COR-L47 (cell line): ENCODE results near the gene MBOAT1.

Source experiments
- DNase-seq: peaks from one replicate; lab custom pipeline; 2025; lab: John Stamatoyannopoulos, UW

MBOAT1 gene

DNA sequence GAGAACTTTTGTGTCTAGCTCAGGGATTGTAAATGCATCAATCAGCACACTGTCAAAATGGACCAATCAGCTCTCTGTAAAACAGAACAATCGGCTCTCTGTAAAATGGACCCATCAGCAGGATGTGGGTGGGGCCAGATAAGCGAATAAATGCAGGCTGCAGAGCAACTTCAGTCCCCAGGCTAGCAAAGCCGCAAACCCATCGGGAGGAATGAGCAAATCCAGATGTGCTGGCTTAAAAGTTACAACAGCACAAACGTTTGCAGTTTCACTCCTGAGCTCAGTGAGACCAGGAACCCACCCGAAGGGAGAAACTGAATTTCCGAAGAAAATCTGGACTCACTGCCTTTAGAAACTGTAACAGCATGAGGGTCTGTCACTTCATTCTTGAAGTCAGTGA lies 21.9 kb upstream of the MBOAT1 start:
- DNase-seq: no peak

DNA sequence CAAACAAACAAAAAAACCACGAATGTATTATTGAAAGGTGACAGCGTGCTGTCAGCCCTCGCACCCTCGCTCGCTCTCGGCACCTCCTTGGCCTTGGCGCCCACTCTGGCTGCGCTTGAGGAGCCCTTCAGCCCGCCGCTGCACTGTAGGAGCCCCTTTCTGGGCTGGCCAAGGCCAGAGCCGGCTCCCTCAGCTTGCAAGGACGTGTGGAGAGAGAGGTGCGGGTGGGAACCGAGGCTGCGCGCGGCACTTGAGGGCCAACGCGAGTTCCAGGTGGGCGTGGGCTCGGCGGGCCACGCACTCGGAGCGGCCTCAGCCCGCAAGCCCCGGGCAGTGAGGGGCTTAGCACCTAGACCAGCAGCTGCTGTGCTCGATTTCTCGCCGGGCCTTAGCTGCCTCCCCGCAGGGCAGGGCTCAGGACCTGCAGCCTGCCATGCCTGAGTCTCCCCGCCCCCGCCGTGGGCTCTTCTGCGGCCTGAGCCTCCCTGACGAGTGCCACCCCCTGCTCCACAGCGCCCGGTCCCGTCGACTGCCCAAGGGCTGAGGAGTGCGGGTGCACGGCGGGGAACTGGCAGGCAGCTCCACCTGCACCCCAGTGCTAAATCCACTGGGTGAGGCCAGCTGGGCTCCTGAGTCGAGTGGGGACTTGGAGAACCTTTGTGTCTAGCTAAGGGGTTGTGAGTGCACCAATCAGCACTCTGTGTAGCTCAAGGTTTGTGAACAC lies 20.9 kb upstream of the MBOAT1 start:
- DNase-seq: no peak

DNA sequence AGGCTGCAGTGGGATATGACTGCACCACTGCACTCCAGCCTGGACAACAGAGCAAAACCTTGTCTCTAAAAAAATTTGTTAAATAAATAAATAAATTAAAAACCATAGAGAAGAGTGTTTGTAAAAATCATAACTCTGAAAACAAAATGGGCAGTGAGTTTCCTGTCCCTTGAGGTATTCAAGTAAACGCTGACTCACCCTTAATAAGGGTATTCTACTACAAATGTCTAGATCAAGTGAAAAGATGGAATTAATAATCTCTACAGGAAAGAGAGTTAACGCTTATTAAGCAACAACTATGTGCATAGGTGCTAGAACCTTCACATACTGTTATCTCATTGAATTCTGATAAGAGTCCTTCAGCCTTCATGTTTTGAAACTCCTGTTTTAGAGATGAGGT lies 19.9 kb upstream of the MBOAT1 start:
- DNase-seq: no peak

DNA sequence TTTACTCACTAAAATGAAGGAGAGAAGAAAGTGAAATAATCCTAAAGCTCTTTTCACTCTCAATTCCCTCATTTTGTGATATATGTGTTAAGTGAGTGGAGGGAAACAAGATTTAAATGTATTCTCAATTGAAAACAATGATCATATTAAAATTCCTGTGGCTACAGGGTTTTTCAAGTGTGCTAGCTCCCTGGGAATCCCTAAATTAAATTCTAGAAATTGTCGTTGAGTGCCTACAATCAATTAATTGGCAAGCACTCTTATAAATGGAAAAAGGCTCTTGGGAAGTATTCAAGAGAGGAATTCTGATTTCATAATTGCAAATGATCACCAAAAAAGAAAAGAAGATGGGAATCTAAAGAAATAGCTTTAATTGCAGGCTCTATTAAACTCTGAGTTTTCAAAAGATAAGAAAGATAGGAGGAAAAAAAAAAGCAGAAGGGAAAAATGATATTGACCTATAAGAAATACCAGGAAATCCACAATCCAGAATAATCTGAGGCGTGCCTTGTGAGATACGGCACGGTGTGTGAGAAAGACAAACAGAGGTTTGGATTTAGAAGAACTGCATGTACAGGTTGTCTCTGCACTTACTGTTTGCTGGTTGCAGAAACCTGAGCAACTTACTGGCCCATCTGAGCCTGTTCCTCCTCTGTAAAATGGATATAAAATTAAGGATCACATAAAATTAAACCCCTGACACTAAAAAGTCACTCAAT lies 18.3 kb upstream of the MBOAT1 start:
- DNase-seq: no peak

DNA sequence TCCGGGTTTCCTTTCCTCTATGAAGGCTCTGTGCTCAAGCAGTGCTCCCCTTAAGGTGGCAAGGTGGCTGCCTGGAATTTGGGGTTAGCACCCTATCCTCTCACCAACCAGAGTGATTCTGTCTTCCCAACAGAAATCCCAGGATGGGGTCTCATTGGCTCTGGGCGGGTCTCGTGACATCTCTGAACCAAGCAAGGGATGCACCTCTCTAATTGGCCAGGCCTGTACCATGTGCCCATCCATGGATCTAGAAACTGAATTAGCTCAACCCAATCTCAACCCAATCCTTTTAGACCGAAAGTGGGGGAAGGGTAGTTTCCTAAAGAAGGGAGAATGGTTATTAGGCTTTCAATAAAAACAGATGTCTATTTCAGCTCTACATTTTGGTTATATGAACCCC lies 17.6 kb upstream of the MBOAT1 start:
- DNase-seq: no peak

DNA sequence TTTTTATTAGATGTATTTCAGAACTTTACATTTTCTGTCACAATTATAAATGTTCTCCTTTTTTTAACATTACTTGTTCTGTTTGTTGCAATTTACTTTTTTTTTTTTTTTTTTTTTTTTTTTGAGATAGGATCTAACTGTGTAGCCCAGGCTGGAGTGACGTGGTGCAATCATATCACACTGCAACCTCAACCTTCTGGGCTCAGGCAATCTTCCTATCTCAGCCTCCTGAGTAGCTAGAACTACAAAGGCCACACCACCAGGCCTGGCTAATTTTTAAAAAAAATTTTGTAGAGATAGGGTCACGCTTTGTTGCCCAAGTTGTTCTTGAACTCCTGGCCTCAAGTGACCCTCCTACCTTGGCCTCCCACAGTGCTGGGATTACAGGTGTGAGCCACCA lies 15.1 kb upstream of the MBOAT1 start:
- no peak for DNase-seq

DNA sequence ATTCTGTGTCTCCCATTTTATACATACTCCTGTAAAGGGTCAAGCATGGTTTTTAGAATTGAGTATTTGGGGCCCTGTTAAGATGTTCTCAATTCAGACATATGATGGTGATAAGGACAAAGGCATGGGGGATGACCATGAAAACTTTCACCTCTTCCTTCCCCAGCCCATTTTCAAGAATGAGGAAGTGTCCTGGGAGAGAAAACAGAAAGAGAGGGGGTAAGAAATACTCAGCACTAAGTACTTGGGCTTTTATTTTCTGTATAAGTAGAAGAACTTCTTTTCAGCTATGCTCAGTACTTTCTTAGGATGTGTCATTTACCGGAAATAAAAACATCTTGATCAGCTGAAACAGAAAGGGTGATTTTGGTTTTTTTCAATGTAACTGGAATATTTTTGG lies 10.9 kb upstream of the MBOAT1 start:
- DNase-seq: no peak

DNA sequence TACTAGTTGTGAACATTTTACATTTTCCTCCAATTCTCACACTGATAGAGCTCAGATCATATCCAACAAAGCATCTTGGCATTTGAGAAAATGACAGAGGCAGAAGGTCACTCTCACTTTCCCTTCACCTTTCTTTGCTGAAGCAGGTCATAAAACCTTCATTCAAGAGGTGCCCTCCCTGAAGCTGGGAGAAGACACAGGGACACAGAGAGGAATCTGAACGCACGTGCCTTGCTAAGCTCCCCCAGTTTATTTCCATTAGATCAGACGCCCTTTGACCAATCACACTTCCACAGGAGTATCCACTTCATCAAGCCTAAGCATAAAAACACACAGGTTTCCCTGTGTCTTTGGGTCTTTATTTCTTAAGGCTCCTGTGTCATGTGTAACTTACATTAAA lies 9.2 kb upstream of the MBOAT1 start:
- DNase-seq: no peak

DNA sequence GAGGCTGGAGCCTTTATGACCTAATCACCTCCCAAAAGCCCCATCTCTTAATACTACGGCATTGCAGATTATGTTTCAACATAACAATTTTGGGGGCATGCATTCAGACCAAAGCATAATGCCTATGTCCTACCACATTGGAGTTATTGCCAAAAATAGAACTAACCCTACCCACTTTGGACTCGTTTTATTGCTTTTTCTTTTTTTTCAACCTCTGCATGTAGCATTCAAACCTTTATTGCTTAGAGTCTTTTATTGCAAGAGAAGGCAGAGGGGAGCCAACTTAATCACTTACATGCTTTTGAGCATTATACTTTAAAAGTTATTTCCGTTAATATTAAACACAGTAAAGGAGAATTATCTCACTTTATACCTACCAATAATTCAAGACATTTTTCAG lies 8.1 kb upstream of the MBOAT1 start:
- no peak for DNase-seq

DNA sequence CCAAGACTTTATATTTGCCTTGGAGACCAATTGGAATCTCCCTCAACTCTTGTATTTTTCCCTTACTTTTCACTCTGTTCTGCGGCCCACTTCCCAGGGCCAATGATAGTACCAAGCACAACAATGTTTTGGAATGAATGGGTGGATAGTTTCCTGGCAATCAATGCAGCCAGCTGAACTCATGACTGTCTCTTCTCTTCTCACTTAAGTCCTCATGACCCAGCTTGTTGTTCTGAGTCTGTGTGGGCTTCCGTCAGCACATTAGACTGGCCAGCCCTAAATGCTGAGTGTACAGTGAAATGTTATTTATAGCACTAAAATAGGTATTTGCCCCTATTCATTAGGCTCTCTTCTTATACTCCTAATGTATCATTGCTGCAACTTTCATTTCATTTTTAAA lies 5.6 kb upstream of the MBOAT1 start:
- DNase-seq: no peak

DNA sequence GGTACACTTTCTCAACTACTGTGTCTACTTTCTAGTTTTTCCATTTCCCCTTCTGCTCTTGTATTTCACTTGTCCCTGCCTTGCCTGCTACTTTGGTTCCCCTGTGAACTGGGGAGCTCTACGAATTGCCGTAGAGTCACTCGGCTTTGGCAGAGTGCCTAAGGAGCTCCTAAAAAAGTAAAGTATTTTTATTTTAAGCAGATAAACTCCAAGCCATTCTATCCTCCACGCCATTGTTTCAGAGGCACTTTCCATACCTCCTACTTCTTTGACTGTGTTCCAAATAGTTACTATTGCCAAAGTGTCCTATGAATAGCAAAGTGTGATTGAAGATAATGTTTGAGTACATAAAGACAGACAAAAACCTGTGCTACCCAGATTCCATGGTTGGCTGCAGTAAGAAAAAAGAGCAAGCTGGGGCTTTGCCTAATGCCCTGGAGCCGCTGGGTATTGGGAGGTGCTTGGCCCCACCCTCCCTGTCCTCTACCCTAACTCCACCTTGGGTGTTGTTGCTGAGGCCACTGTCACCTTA lies 5.1 kb upstream of the MBOAT1 start:
- DNase-seq: no peak

DNA sequence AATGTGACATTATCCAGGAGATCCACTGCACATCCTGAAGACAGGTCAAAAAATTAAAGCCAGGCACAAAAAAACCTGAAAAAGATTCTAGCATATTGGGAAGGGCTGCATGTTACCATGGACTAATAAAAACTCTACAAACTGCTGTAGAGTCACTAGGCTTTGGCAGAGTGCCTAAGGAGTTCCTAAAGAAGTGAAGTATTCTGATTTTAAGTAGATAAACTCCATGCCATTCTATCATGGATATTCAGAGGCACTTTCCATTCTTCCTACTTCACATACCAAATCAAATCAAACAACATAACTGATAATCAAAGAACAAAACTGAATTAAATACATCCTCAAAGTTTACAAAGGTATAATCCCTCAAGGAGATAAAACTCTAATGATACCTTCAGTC lies 3.0 kb upstream of the MBOAT1 start:
- DNase-seq: no peak

DNA sequence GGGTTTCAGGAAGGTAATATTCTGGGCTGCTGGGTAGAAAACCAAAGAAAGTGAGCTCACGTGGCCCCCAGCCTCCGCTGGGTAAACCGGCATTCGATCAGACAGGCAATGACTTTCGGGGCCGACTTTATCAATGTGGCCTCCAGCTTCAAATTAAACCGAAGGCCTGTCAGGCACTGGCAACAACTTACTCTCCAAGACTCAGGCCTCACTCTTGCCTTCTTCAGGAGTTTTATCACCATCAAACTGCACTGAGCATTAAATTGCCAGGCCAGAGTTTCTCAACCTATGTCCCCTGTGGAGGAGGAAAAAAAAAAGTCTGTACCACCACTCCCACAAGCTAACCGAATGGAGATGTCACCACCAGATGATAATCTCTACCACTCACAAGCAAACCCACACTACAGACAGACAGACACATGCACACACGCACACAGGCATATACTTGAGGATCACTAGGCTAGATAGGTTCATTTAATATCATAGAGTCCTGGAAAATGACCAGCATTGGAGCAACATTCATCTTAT lies 1.1 kb upstream of the MBOAT1 start:
- DNase-seq: no peak

DNA sequence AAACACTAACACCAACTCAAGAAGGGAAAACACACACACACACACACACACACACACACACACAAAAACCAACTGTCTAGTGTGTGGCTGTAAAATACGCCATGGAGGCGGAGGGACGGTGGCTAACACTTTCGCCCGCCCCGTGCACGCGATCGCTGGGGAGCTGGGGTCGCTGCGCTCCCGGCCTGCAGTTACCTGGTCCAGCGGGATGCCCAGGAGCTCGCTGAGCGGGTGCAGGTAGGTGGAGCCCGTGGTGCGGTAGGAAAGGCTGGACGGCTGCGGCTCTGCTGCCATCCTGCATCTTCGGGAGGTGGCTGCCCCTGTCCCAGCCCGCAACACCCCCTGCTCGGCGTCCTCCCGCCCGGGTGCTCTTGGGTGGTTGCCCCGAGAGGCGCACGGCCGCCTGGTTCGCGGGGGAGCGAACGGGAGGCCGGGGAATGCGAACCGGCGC lies 303 bp downstream of the MBOAT1 start:
- no peak for DNase-seq

DNA sequence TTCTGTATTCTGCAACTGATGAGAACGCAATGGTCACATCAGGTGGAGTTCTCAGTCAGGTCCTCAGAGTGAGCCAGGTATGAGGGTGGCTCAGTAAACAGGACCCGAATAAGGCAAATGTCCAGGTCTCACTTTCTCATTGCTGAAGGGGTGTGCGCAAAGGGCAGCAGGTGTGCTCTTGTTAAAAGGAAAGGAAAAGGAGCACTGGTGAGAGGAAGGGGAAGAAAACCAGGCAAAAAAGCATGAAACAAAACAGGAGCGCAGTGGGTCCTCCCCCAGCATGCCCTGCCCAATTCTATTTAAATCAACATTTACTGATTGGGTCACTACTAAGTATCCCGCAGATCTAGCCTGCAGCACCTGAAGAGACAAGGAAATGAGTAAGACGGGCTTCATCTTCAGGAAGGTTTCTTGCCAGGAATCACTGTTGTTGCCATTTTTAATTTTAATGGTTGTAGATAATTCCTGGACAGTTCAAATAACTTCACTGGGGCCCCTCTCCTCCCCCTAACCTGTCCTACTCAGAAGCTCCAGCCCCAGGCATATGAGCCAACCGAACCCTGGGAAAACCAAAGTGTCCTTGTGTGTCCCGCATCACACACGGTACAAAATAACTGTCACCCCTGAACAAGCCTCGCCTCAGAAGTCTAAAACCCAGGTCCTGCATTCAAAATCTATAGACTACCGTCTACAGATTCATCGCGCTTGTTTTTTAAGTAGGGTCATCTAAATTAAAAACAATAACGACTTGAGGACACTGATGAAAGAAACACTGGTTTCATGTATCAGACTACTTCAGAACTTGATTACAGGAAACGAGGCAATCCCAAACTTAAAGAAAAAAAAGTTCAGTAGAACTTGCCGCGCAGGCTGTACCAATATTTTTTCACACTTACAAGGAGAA lies 980 bp downstream of the MBOAT1 start:
- no peak for DNase-seq

DNA sequence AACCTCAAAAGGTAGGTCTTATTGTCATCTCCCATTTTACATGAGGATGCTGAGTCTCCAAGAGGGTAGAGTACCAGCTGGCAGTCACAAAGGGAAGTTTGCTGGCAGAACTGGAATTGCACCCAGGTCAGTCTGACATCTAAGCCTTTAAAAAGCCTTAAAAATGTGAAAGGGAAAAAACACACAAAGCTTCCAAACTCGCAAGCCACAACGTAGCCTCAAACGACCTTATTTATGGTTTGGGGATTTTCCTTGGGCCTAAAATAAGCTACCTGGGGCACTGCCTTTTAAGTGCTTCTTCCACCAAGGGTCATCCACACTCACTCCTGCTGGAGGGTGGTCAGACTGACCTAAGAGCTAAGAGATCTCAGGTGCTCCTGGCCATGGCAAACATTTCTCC lies 2.1 kb downstream of the MBOAT1 start:
- no peak for DNase-seq

DNA sequence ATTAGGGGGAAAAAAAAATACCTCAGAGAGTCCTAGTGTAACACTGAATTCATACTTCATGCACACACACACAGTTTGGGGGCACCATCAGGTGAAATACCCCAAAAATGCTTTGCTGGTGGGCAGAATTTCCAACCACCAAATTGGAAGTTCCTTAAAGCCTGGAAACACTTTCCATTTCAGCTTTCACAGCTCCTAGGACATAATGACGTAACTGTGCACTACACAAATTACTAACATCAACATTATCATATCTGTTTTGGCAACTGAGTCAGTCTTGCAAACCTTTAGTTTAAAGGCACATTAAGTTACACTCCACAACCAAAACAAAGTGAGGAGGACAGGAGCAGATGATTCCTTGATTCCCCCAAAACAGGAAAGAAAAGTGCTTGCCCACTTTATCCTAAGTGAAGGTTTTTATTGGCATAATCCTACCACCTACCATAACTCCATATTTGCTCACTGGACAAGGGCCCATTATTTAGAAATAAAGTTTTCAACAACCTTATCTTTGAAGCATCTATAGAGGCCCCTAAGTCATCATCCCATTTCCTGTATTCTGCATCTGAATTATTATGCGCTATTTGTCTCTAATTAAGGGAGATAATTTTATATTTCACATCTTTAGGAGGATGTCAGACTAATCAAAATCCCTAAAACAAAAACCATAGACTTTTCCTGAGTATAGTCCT lies 3.4 kb downstream of the MBOAT1 start:
- DNase-seq: no peak

DNA sequence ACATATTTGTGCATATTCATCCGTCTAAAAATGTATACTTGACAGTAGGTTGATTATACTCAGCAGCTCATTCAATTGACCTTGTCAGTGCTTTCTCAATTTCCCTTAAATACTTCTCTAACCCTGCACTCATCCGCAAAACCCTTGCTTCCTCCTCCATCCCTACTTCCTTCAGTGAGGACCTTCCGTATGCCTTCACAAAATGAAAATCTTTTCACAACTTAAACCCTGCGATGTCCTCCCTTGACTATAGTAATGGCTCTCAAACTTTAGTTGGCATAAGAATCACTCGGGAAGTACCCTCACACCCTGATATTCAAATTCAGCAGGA lies 5.2 kb downstream of the MBOAT1 start:
- DNase-seq: no peak

DNA sequence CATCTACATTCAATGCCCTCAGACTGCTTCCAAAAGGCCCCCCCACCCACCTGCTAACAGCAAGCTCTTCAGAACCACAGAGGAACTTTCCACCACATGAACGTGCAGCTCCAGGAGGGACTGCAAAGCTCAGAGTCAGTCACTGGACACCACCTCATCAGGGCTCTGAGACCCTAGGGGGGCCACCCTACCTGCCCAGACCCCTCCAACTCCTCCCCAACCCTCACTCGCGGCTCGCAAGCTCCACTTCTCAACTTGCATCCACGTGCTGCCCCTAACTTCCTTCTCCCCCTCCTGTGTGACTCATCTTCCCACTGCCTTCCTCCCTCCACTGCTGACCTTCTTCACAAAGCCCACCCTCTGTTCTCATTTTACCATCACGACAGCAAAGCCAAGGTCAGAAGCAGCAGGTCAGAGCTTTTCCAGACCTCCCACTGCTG lies 6.5 kb downstream of the MBOAT1 start:
- DNase-seq: no peak

DNA sequence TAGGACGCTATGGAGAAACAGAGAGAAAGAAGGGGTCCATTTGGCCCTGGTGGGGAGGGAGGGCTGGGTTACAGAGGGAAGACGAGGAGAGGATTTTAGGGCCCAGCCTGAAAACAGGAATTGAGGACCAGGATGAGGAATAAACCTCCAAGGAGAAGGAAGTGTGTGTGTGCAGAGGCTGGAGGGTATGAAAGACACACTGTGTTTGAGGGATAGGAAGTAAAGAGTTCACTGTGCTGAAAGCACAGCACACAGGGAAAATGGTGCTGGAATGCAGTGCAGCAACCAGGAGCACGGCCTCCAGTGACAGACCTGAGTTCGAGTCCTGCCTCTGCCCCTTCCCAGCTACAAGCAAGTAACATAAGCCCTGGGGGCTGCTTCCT lies 7.8 kb downstream of the MBOAT1 start:
- no peak for DNase-seq

DNA sequence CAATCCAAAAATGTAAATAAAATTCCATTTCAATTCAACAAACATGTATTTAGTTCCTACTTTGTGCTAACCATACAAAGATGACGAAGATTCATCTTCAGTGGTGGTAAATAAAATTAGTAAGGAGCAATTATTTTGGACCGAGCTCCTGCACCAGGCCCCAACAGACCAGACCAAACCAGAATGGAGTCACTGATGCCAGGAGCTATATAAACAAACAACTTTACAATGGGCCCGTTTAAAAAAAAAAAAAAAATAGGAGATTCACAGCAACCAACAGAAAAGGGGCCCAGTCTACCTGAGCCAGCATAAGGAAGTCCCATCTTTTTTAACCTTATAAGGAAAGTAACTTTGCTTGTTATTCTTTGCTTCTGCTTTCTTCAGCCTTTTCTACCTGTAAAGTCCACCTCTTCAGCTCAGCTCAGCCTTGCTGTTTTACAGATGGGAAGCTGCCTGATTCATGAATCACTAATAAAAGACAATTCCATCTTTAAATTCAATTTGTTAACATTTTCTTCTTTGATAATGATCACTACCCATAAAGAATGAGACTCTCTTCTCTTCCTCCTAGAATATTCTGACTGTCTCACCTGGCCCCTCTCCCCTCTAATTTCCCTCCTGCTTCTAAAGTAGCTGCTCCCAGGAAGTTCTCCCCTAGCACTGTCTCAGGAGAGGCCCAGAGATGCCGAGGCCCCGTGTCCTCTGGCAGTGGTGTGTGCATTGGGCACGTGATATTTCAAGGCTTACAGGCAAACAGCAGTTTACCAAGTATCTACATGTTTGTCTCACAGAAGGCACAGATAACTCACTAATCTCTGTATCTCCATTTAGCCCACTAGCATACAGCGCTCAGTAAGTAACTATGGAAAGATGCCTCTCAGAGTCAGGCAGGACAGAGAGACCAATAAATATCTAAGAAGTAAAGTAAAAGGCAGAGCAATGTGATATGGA lies 8.4 kb downstream of the MBOAT1 start:
- no peak for DNase-seq
